ENCODE data around the gene TMEM130.

- TF ChIP-seq CTCF (IDR thresholded peaks at IDR 0.05) (no peak), POLR2A (IDR thresholded peaks at IDR 0.05) (no peak)
Observed at GRCh38 chr7:98802781-98803110, 67.1 kb downstream of the TMEM130 start.

Data from Peyer's patch (tissue), 4 donors.